ENCODE results near the gene POU3F1. TPM values are rescaled to one million over a fixed set of nuclear protein-coding genes. Genes with fewer than 3 reads are reported as not detected.

The POU3F1 gene
- total and polyA plus RNA-seq, 2 of the 4 experiments (the other 2 are of a cell fraction), result not detected

- H4K20me1 ChIP-seq (ENCODE audit: insufficient read depth, low read length), result no peaks in the 10 kb centered on the region
- WGBS, 2 experiments (ENCODE audit: extremely low coverage in 2 of 2, insufficient read length in 1 of 2), result 20% methylated on average over 1 of the region's 3 CpGs; no CpG with 5 or more reads in 1 of the 2 experiments
- no peak for ATAC-seq (ENCODE audit: low read depth)
- ChIA-PET POLR2A (ENCODE audit: unreplicated experiment) (no interaction called here), CTCF (no interaction called here)
- H3K4ac ChIP-seq (ENCODE audit: low read depth, low read length), result no peak overlapping the region
- no peak overlapping the region for H2BK15ac ChIP-seq (ENCODE audit: low read depth, low read length)
- H3K9me1 ChIP-seq (ENCODE audit: insufficient read depth, low read length), result no peaks in the 10 kb centered on the region
- no peak overlapping the region for H4K5ac ChIP-seq (ENCODE audit: low read depth, low read length)
- no TSS peak for BruUV-seq (replicated peaks)
- dilution Hi-C loops (cut with HindIII; ENCODE audit: low sequenced_read_pairs, unreplicated experiment), result no loop called here
- TF ChIP-seq MXI1 (IDR thresholded peaks at IDR 0.05; ENCODE audit: borderline replicate concordance, low read depth, low read length) (no peak), NFE2L2 (IDR thresholded peaks at IDR 0.05; ENCODE audit: low read depth, low read length) (no peak), RFX5 (IDR thresholded peaks at IDR 0.05; ENCODE audit: low read depth, low read length) (no peak), FOS (IDR thresholded peaks at IDR 0.05; ENCODE audit: low read depth, low read length) (no peak), MAFK (IDR thresholded peaks at IDR 0.05; ENCODE audit: low read depth, low read length) (no peak), MAZ (IDR thresholded peaks at IDR 0.05; ENCODE audit: borderline replicate concordance, low read depth, low read length) (no peak), RCOR1 (IDR thresholded peaks at IDR 0.05; ENCODE audit: insufficient replicate concordance, low read length) (no peak), SMC3 (IDR thresholded peaks at IDR 0.05; ENCODE audit: low read depth, low read length) (no peak), POLR2A (IDR thresholded peaks at IDR 0.05; ENCODE audit: low read depth, low read length) (no peak), CEBPB (IDR thresholded peaks at IDR 0.05; ENCODE audit: low read depth, low read length) (no peak), RAD21 (IDR thresholded peaks at IDR 0.05; ENCODE audit: low read length) (no peak), BHLHE40 (IDR thresholded peaks at IDR 0.05; ENCODE audit: low read depth, low read length) (no peak), CHD1 (IDR thresholded peaks at IDR 0.05; ENCODE audit: low read depth, low read length) (no peak)
- TF ChIP-seq, protein P1, sequence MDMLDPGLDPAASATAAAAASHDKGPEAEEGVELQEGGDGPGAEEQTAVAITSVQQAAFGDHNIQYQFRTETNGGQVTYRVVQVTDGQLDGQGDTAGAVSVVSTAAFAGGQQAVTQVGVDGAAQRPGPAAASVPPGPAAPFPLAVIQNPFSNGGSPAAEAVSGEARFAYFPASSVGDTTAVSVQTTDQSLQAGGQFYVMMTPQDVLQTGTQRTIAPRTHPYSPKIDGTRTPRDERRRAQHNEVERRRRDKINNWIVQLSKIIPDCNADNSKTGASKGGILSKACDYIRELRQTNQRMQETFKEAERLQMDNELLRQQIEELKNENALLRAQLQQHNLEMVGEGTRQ (IDR thresholded peaks at IDR 0.05; ENCODE audit: low read depth, low read length), result no peak
- TF ChIP-seq, protein P2, sequence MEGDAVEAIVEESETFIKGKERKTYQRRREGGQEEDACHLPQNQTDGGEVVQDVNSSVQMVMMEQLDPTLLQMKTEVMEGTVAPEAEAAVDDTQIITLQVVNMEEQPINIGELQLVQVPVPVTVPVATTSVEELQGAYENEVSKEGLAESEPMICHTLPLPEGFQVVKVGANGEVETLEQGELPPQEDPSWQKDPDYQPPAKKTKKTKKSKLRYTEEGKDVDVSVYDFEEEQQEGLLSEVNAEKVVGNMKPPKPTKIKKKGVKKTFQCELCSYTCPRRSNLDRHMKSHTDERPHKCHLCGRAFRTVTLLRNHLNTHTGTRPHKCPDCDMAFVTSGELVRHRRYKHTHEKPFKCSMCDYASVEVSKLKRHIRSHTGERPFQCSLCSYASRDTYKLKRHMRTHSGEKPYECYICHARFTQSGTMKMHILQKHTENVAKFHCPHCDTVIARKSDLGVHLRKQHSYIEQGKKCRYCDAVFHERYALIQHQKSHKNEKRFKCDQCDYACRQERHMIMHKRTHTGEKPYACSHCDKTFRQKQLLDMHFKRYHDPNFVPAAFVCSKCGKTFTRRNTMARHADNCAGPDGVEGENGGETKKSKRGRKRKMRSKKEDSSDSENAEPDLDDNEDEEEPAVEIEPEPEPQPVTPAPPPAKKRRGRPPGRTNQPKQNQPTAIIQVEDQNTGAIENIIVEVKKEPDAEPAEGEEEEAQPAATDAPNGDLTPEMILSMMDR (conservative IDR thresholded peaks at IDR 0.05; ENCODE audit: low read depth, low read length), result no peak
- TF ChIP-seq, protein P3, sequence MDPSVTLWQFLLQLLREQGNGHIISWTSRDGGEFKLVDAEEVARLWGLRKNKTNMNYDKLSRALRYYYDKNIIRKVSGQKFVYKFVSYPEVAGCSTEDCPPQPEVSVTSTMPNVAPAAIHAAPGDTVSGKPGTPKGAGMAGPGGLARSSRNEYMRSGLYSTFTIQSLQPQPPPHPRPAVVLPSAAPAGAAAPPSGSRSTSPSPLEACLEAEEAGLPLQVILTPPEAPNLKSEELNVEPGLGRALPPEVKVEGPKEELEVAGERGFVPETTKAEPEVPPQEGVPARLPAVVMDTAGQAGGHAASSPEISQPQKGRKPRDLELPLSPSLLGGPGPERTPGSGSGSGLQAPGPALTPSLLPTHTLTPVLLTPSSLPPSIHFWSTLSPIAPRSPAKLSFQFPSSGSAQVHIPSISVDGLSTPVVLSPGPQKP (IDR thresholded peaks at IDR 0.05; ENCODE audit: borderline replicate concordance, low read depth, low read length), result no peak
- no peaks in the 10 kb centered on the region for H3K9me3 ChIP-seq (ENCODE audit: control insufficient read depth, insufficient read depth, low read length)
- H4K8ac ChIP-seq (ENCODE audit: low read depth in 2 of 2, low read length in 2 of 2), result no peak overlapping the region
- H3K4me2 ChIP-seq (ENCODE audit: low read depth, low read length), result no peak overlapping the region
- H2BK5ac ChIP-seq (ENCODE audit: low read depth, low read length, poor library complexity, severe bottlenecking), result no peak overlapping the region
- intact Hi-C loops (cut with micrococcal nuclease), result no loop called here
- H3K9ac ChIP-seq (ENCODE audit: low read depth, low read length), result no peak overlapping the region
- no peak overlapping the region for H3K18ac ChIP-seq (ENCODE audit: low read depth, low read length)
- in situ Hi-C loops (cut with MboI; ENCODE audit: low sequenced_read_pairs), result no loop called here
- no peaks in the 10 kb centered on the region for H3K79me1 ChIP-seq (ENCODE audit: low read depth in 1 of 2, low read length in 2 of 2)
- no peak overlapping the region for H3K4me3 ChIP-seq (ENCODE audit: insufficient read depth, low read depth, low read length)
- no peaks in the 10 kb centered on the region for H3K4me1 ChIP-seq (ENCODE audit: control insufficient read depth, insufficient read depth, low read length)
- no peak overlapping the region for H3K23ac ChIP-seq (ENCODE audit: low read depth, low read length)
- H3K27ac ChIP-seq (ENCODE audit: insufficient read depth, low read length), result no peak overlapping the region
- H4K91ac ChIP-seq (ENCODE audit: insufficient read depth, low read depth, low read length), result no peak overlapping the region
- H2AK5ac ChIP-seq (ENCODE audit: low read depth, low read length), result no peak overlapping the region
- no peak overlapping the region for H2AK9ac ChIP-seq (replicated peaks; ENCODE audit: low read depth, low read length, poor library complexity)
- no peak overlapping the region for H3K14ac ChIP-seq (replicated peaks; ENCODE audit: low read depth, low read length)
- H3K27me3 ChIP-seq (ENCODE audit: control insufficient read depth, insufficient read depth, low read length), result peaks cover 3% of the 10 kb centered on the region; the same call in 1 of the 2 replicates
- no peaks in the 10 kb centered on the region for H3K36me3 ChIP-seq (ENCODE audit: control insufficient read depth, insufficient read depth, low read length)
- no peak overlapping the region for H2BK20ac ChIP-seq (ENCODE audit: low read depth, low read length)
- no peak overlapping the region for H2BK120ac ChIP-seq (ENCODE audit: low read depth, low read length)
- no peak overlapping the region for H2AFZ ChIP-seq (replicated peaks; ENCODE audit: low read length, poor library complexity)
- H3K56ac ChIP-seq (ENCODE audit: extremely low read depth, insufficient read depth, low read length), result no peak overlapping the region
- DNase-seq, result no peak
These were observed 31.0 kb upstream of the POU3F1 start for GRCh38 chr1:38077523-38078147.
